H1 (cell line): Measurements from ENCODE around the gene TEX10. TPM values are rescaled to one million over a fixed set of nuclear protein-coding genes. Genes with fewer than 3 reads are reported as not detected.

Source experiments
- CTCF ChIA-PET: fragments of 300-600 bp; sonication (Branson Sonifier 250); formaldehyde crosslinking; loops from one replicate; lab custom pipeline; 2021; ENCODE audit not compliant: partially characterized antibody; lab: Charles Lee
- POLR2A ChIA-PET: fragments of 300-600 bp; sonication (Branson Sonifier 250); formaldehyde crosslinking; loops from one replicate; lab custom pipeline; 2021; ENCODE audit warnings: inconsistent platforms; ENCODE audit not compliant: partially characterized antibody; lab: Charles Lee
- DNase-seq, 2 experiments: peaks; one replicate each; pipeline versions ENCODE4 v3.0.0 to v3.0.0-alpha.2; 2010 to 2022; ENCODE audit warnings: low spot score in 2 of 2, low read depth in 1 of 2, mixed read lengths in 1 of 2
- FAIRE-seq: peaks from 2 replicates; lab custom pipeline; 2011; peaks lifted over from hg19 to GRCh38; lab: Jason Lieb, UNC
- H2AFZ ChIP-seq: 2 replicates; pipeline ENCODE4 v1.8.1; 2012; ENCODE audit warnings: low read length, inconsistent platforms
- H2AK5ac ChIP-seq: 2 replicates; pipeline ENCODE4 v1.6.1; 2013; ENCODE audit warnings: low read depth, low read length
- H2BK120ac ChIP-seq: replicated peaks from 2 replicates; pipeline ENCODE3; 2013; ENCODE audit warnings: low read depth, low read length, inconsistent platforms
- H2BK12ac ChIP-seq: 2 replicates; pipeline ENCODE4 v1.6.1; 2013; ENCODE audit warnings: low read depth, low read length
- H2BK15ac ChIP-seq: 2 replicates; pipeline ENCODE4 v1.6.1; 2013; ENCODE audit warnings: low read length
- H2BK20ac ChIP-seq: 2 replicates; pipeline ENCODE4 v1.6.1; 2013; ENCODE audit warnings: low read length
- H2BK5ac ChIP-seq: 2 replicates; pipeline ENCODE4 v1.6.1; 2013; ENCODE audit warnings: low read depth, low read length
- H3K14ac ChIP-seq: 2 replicates; pipeline ENCODE4 v1.6.1; 2013; ENCODE audit warnings: inconsistent platforms; ENCODE audit not compliant: insufficient read length
- H3K18ac ChIP-seq: 2 replicates; pipeline ENCODE4 v1.6.1; 2013; ENCODE audit warnings: low read length; ENCODE audit errors: extremely low read depth
- H3K23ac ChIP-seq: 2 replicates; pipeline ENCODE4 v1.6.1; 2013; ENCODE audit warnings: inconsistent platforms; ENCODE audit not compliant: insufficient read length
- H3K23me2 ChIP-seq: 2 replicates; pipeline ENCODE4 v1.6.1; 2013; ENCODE audit warnings: low read depth, low read length
- H3K27ac ChIP-seq: 2 replicates; pipeline ENCODE4 v1.6.1; 2011; ENCODE audit warnings: low read depth, low read length, inconsistent platforms
- H3K27me3 ChIP-seq, 4 experiments: replicated peaks in 1 of 4; 1 replicate in 1 of 4; 2 replicates in 3 of 4; pipeline versions ENCODE4 v1.6.1 to v1.8.1; 2011 to 2013; ENCODE audit warnings: low read length in 3 of 4, mild to moderate bottlenecking in 3 of 4, inconsistent platforms in 2 of 4, mixed read lengths in 2 of 4, moderate library complexity in 1 of 4; ENCODE audit not compliant: control insufficient read depth in 3 of 4, insufficient read depth in 3 of 4; ENCODE audit errors: extremely low read depth in 1 of 4
- H3K36me3 ChIP-seq, 4 experiments: 2 replicates each; pipeline versions ENCODE4 v1.6.1 to v1.8.1; 2011 to 2013; ENCODE audit warnings: mild to moderate bottlenecking in 4 of 4, low read length in 3 of 4, moderate library complexity in 2 of 4, control low read depth in 1 of 4, inconsistent platforms in 1 of 4; ENCODE audit not compliant: insufficient read depth in 4 of 4, control insufficient read depth in 2 of 4
- H3K4ac ChIP-seq: replicated peaks from 2 replicates; pipeline ENCODE3; 2013; ENCODE audit warnings: low read length, low read depth, mixed read lengths, inconsistent platforms; ENCODE audit not compliant: insufficient read length
- H3K4me1 ChIP-seq, 4 experiments: replicated peaks in 1 of 4; 1 replicate in 1 of 4; 2 replicates in 3 of 4; pipeline versions ENCODE4 v1.6.1 to v1.8.1; 2011 to 2013; ENCODE audit warnings: low read length in 3 of 4, inconsistent platforms in 2 of 4, mixed read lengths in 1 of 4; ENCODE audit not compliant: insufficient read depth in 4 of 4, control insufficient read depth in 3 of 4
- H3K4me2 ChIP-seq, 2 experiments: 2 replicates each; pipeline versions ENCODE4 v1.6.1 to v1.8.1; 2011 to 2013; ENCODE audit warnings: low read depth in 2 of 2, low read length in 2 of 2, control low read depth in 1 of 2, inconsistent platforms in 1 of 2, mild to moderate bottlenecking in 1 of 2; ENCODE audit not compliant: insufficient read depth in 1 of 2
- H3K4me3 ChIP-seq, 4 experiments: fragments of 200-600, 300-600 bp in 1 of 4; sonication (generic), shearing (Covaris generic), sonication (Bioruptor Twin) in 1 of 4; 2 replicates each; pipeline versions ENCODE4 v1.5.1 to v1.8.1; 2011 to 2016; ENCODE audit warnings: low read length in 4 of 4, low read depth in 3 of 4, control low read depth in 2 of 4, inconsistent platforms in 2 of 4, mild to moderate bottlenecking in 2 of 4, mixed read lengths in 1 of 4, moderate library complexity in 1 of 4; ENCODE audit not compliant: insufficient read depth in 2 of 4; ENCODE audit errors: extremely low read depth in 1 of 4
- H3K56ac ChIP-seq: replicated peaks from 2 replicates; pipeline ENCODE3; 2013; ENCODE audit warnings: low read depth, mild to moderate bottlenecking, mixed read lengths, low read length, inconsistent platforms; ENCODE audit not compliant: insufficient read length
- H3K79me1 ChIP-seq: 2 replicates; pipeline ENCODE4 v1.6.1; 2013; ENCODE audit warnings: low read depth, low read length, control low read depth
- H3K79me2 ChIP-seq, 2 experiments: 2 replicates each; pipeline versions ENCODE4 v1.6.1 to v1.8.1; 2012 to 2013; ENCODE audit warnings: low read length in 2 of 2, mild to moderate bottlenecking in 2 of 2, inconsistent platforms in 1 of 2; ENCODE audit not compliant: insufficient read depth in 2 of 2, control insufficient read depth in 1 of 2
- H3K9ac ChIP-seq, 4 experiments: replicated peaks in 1 of 4; 1 replicate in 1 of 4; 2 replicates in 3 of 4; pipeline versions ENCODE4 v1.6.1 to v1.8.1; 2011 to 2013; ENCODE audit warnings: low read depth in 3 of 4, low read length in 3 of 4, control low read depth in 2 of 4, mild to moderate bottlenecking in 2 of 4, moderate library complexity in 2 of 4, inconsistent platforms in 1 of 4; ENCODE audit errors: extremely low read depth in 1 of 4
- H3K9me3 ChIP-seq, 2 experiments: 2 replicates each; pipeline versions ENCODE4 v1.6.1 to v1.8.1; 2012 to 2013; ENCODE audit warnings: mild to moderate bottlenecking in 2 of 2, moderate library complexity in 2 of 2, control low read depth in 1 of 2, inconsistent platforms in 1 of 2, low read depth in 1 of 2, low read length in 1 of 2, mixed read lengths in 1 of 2; ENCODE audit not compliant: insufficient read depth in 2 of 2
- H4K20me1 ChIP-seq, 2 experiments: replicated peaks in 1 of 2; 2 replicates each; pipeline versions ENCODE3 to v1.8.1; 2011 to 2013; ENCODE audit warnings: inconsistent platforms in 2 of 2, low read length in 2 of 2, mild to moderate bottlenecking in 1 of 2; ENCODE audit not compliant: insufficient read depth in 2 of 2, control insufficient read depth in 1 of 2
- H4K5ac ChIP-seq: 2 replicates; pipeline ENCODE4 v1.6.1; 2013; ENCODE audit warnings: low read length, low read depth, mixed read lengths, inconsistent platforms; ENCODE audit not compliant: insufficient read length
- H4K8ac ChIP-seq: 2 replicates; pipeline ENCODE4 v1.8.0; 2013; ENCODE audit warnings: mild to moderate bottlenecking, moderate library complexity, low read length, inconsistent platforms; ENCODE audit not compliant: insufficient read depth; ENCODE audit errors: extremely low read depth
- H4K91ac ChIP-seq: replicated peaks from 2 replicates; pipeline ENCODE3; 2013; ENCODE audit warnings: low read length, mixed read lengths, inconsistent platforms; ENCODE audit not compliant: insufficient read length
- BACH1 ChIP-seq: IDR thresholded peaks from 2 replicates; pipeline ENCODE4 v1.6.1; 2012; ENCODE audit warnings: low read length, improper control_type of control experiment
- CREB1 ChIP-seq: IDR thresholded peaks from 2 replicates; pipeline ENCODE4 v1.6.1; 2012; ENCODE audit warnings: inconsistent platforms
- FOSL1 ChIP-seq: IDR thresholded peaks from 2 replicates; pipeline ENCODE4 v1.6.1; 2011; ENCODE audit warnings: mild to moderate bottlenecking, low read depth, low read length, moderate library complexity; ENCODE audit not compliant: insufficient read depth
- KDM5A ChIP-seq: fragments of 200-600 bp; IDR thresholded peaks from 2 replicates; pipeline ENCODE4 v1.7.1; 2012; ENCODE audit warnings: mild to moderate bottlenecking, low read length, inconsistent platforms, mixed read lengths
- MAFK ChIP-seq: IDR thresholded peaks from 2 replicates; pipeline ENCODE4 v1.6.1; 2012; ENCODE audit warnings: low read depth, mild to moderate bottlenecking, improper control_type of control experiment, low read length
- NRF1 ChIP-seq: IDR thresholded peaks from 2 replicates; pipeline ENCODE4 v1.6.1; 2011; ENCODE audit warnings: mild to moderate bottlenecking, low read depth, low read length, improper control_type of control experiment
- POU5F1 ChIP-seq: IDR thresholded peaks from 2 replicates; pipeline ENCODE4 v1.6.1; 2011; ENCODE audit warnings: low read depth, mild to moderate bottlenecking, low read length, moderate library complexity
- RAD21 ChIP-seq, 2 experiments: IDR thresholded peaks in 1 of 2; conservative IDR thresholded peaks in 1 of 2; 2 replicates each; pipeline ENCODE4 v1.6.1; 2011; ENCODE audit warnings: low read depth in 2 of 2, low read length in 2 of 2, improper control_type of control experiment in 1 of 2, inconsistent platforms in 1 of 2, mild to moderate bottlenecking in 1 of 2, moderate library complexity in 1 of 2
- RBBP5 ChIP-seq: IDR thresholded peaks from 2 replicates; pipeline ENCODE4 v1.7.1; 2012; ENCODE audit warnings: low read depth, mild to moderate bottlenecking, inconsistent platforms, low read length, moderate library complexity, borderline replicate concordance
- RNF2 ChIP-seq: fragments of 200-900, 300-1000 bp; sonication (generic); IDR thresholded peaks from 2 replicates; pipeline ENCODE4 v1.7.1; 2016; ENCODE audit warnings: borderline replicate concordance, low read depth, mild to moderate bottlenecking, antibody characterized with exemption, low read length; ENCODE audit not compliant: poor library complexity, severe bottlenecking; ENCODE audit errors: missing control alignments
- SIN3A ChIP-seq, 2 experiments: IDR thresholded peaks in 1 of 2; conservative IDR thresholded peaks in 1 of 2; 2 replicates each; pipeline ENCODE4 v1.6.1; 2011 to 2012; ENCODE audit warnings: low read length in 2 of 2, improper control_type of control experiment in 1 of 2, low read depth in 1 of 2, mild to moderate bottlenecking in 1 of 2
- SIRT6 ChIP-seq: IDR thresholded peaks from one replicate; pipeline ENCODE4 v1.7.1; 2012; ENCODE audit warnings: low read length, inconsistent platforms
- TCF12 ChIP-seq: IDR thresholded peaks from 2 replicates; pipeline ENCODE4 v1.6.1; 2011; ENCODE audit warnings: low read depth, mild to moderate bottlenecking, low read length
- WGBS, 2 experiments: shearing (Covaris generic) in 1 of 2; methylation state at CpG; one replicate each; pipeline versions ENCODE4 v1.1.6 to v1.1.7; 2013 to 2015; ENCODE audit warnings: low lambda C conversion rate in 2 of 2, mixed read lengths in 2 of 2, inconsistent platforms in 1 of 2, low coverage in 1 of 2, missing lambda C conversion rate in 1 of 2; ENCODE audit not compliant: insufficient replicate concordance in 2 of 2, insufficient coverage in 1 of 2, insufficient read length in 1 of 2; ENCODE audit errors: extremely low coverage in 1 of 2, missing lambda C conversion rate in 1 of 2; 5-methylcytosine and 5-hydroxymethylcytosine counted together
- polyA plus RNA-seq, 7 experiments: library from polyadenylated mRNA; depleted of rRNA in 3 of 7; stranded (reverse) in 5 of 7; unstranded in 2 of 7; fragments of >200 nt in 5 of 7; fragments of 200-250 nt in 2 of 7; gene quantifications; 1 replicate in 5 of 7; 2 replicates in 1 of 7; 4 replicates in 1 of 7; pipeline versions ENCODE4 v1.2.1 to v1.2.3, GENCODE V29; 2011 to 2013; ENCODE audit warnings: missing spikeins in 2 of 7, mixed read lengths in 2 of 7
- total RNA-seq: library from RNA; stranded (reverse); fragmentation: NEBNext Ultra II Directional; extraction: Animal tissue kit (Norgen Biotek cat#: 25700); gene quantifications from 2 replicates; pipeline ENCODE4 v1.2.1, GENCODE V29; 2021

Gene TEX10
- total and polyA plus RNA-seq, 2 of the 8 experiments (the other 6 are each of a cell fraction or from before 2014, with no cell fraction given) = 46.9 to 81.0 TPM

GRCh38 chr9:100308965-100309564, 43.7 kb downstream of the TEX10 start:
- Histone ChIP-seq H2AFZ (no peak overlapping the region), H3K4me1 (no peaks in the 10 kb centered on the region), H3K23ac (no peak overlapping the region), H2AK5ac (no peak overlapping the region), H3K23me2 (no peaks in the 10 kb centered on the region), H4K5ac (no peak overlapping the region), H3K14ac (no peak overlapping the region), H3K27ac (no peak overlapping the region), H3K56ac (no peak overlapping the region), H2BK5ac (no peak overlapping the region), H3K18ac (no peak overlapping the region), H4K20me1 (peaks cover 2 to 10% of the 10 kb centered on the region in 2 experiments), H3K4me3 (no peak overlapping the region), H2BK15ac (no peak overlapping the region), H3K79me1 (no peaks in the 10 kb centered on the region; the same call in 1 of the 2 replicates), H3K4ac (no peak overlapping the region), H2BK12ac (no peak overlapping the region), H4K8ac (no peak overlapping the region), H2BK20ac (no peak overlapping the region), H3K27me3 (no peaks in the 10 kb centered on the region), H3K4me2 (no peak overlapping the region), H2BK120ac (no peak overlapping the region), H3K36me3 (peaks cover 5 to 62% (median 20%) of the 10 kb centered on the region in 4 experiments; a peak in 7 of 8 replicates), H3K79me2 (peaks cover 0 to 76% of the 10 kb centered on the region in 2 experiments; a peak in 3 of 4 replicates), H3K9ac (no peak overlapping the region), H3K9me3 (no peaks in the 10 kb centered on the region), H4K91ac (no peak overlapping the region)
- POLR2A ChIA-PET = no interaction called here
- DNase-seq (no peak), FAIRE-seq (no peak)
- 88% methylated on average over 1 of the region's 1 CpG; no CpG with 5 or more reads in 1 of the 2 experiments for WGBS, 2 experiments
- CTCF ChIA-PET = no interaction called here
- no peak for TF ChIP-seq SIRT6
- TF ChIP-seq NRF1 = no peak
- no peak for TF ChIP-seq FOSL1
- TF ChIP-seq TCF12 = no peak
- no peak for TF ChIP-seq MAFK
- no peak for TF ChIP-seq POU5F1
- no peak for TF ChIP-seq SIN3A (conservative IDR thresholded peaks at IDR 0.05 in 1 of 2, IDR thresholded peaks at IDR 0.05 in 1 of 2; ENCODE audit: low read depth in 1 of 2, low read length in 2 of 2)
- no peak for TF ChIP-seq RAD21 (IDR thresholded peaks at IDR 0.05 in 1 of 2, conservative IDR thresholded peaks at IDR 0.05 in 1 of 2; ENCODE audit: low read depth in 2 of 2, low read length in 2 of 2)
- TF ChIP-seq CREB1 = no peak
- no peak for TF ChIP-seq RBBP5
- no peak for TF ChIP-seq KDM5A
- no peak for TF ChIP-seq BACH1
- no peak for TF ChIP-seq RNF2
